ENCODE results near the gene IRX6.

Gene IRX6

GRCh38 chr16:55367866-55368603, 44.0 kb downstream of the IRX6 start:
- no peak for DNase-seq

DNA sequence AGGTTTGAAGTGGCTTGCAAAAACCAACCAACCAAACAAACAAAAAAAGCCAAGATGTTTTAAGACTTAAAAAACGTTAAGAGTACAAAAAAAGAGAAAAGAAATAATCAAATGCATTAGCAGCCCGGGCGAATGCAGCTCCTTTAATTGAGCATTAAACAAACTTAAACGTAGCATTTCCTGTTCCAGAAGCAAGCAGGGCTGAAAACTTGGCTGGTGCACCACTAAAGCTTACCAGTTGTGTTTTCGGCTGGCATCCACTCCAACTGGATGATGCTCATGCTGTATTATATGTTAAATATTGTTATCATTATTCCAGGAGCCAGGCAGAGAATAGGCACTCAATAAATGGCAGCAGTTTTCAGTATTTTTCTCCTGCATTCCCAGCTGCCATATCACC, 45.1 kb downstream of the IRX6 start:
- DNase-seq, result no peak

DNA sequence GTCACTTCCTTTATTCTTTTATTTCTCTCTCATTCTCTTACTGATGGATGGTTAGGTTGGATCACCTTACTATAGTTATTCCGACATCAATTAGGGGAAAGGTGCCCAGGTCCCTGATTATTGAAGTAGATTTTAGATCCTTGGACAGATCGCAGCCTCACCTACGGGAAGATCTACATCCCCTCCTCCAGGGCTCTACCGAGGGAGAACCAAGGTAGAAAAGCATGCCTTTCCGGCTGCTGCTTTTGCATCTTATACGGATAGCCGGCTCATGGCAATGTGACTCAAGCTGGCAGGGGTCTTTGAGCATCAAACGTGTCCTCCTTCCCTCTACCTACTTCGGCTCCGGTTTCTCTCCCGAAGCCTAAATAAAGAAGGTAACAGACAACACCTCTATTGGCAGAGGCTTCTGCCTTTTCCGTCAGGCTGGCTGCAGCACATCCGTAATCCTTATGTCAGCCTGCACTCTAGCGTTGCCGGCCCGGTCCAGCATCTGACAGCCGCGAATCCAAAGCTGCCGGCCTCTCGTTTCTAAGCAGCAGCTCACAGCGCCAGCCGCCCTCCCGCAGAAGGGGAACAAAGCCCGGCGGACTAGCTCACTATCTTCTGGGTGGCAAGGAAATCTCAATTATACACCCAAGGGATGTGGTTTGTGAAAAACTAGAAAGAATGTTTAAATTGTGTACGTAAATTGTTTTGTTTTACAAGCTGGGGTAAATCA, 46.9 kb downstream of the IRX6 start:
- DNase-seq, result no peak

- DNase-seq, result no peak
Observed at GRCh38 chr16:55372792-55373488, 48.9 kb downstream of the IRX6 start.

DNA sequence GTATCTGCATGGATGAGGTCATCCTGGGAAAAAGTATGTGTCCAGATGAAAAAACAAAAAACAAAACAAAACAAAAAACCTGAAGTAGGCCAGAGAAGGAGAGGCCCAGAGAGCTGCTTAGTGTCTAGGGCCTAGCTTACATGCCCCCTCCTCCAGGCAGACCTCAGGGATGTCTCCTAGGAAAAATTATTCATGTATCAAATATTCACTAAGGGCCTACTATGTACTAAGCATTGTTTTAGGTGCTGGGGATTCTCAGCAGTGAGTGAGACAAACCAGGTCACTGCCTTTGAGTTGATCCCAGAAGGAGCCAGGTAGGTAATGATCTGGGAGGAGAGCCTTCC, 49.5 kb downstream of the IRX6 start:
- DNase-seq, result no peak

DNA sequence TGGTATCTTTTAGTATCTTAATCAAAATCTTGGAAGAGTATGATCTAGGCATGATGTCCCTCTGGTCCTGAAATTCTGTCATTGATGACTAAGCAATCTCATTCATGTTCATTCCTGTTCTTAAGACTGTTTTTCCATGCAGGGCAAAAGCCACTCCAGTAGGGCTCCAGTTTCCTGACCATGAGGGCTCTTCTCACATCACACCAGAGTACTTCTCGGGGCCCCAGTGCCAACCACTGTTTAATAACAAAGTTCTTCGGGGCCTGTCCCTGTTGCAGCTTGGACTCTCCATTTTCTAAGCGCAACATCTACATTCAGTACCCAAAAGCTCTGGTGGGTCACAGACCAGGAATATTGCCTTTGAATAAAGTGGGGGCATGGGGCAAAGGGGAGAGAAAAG, 52.0 kb downstream of the IRX6 start:
- DNase-seq, result no peak

- no peak for DNase-seq
Observed at GRCh38 chr16:55376567-55377167, 52.7 kb downstream of the IRX6 start.

- DNase-seq, result no peak
Observed at GRCh38 chr16:55377840-55378239, 53.8 kb downstream of the IRX6 start.

GRCh38 chr16:55378616-55379015, 54.6 kb downstream of the IRX6 start:
- no peak for DNase-seq

DNA sequence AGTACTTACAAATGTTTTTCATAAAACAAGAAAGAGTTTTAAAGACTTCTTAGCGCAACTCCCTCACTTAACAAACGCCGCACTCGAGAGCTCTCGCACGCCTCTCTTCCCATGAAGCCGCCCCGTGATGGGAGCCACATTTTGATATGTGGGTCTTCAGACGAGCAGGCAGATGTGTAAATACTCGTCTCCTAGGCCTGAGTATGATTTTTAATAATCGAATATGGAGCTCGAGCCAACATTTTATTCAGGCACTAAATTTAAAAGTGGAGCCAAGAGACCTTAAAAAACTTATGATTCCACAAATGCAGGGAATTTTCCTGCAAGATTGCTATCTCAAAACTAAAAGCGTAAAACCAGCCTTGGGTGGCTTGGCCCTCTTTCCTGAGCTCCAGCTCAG, 55.4 kb downstream of the IRX6 start:
- DNase-seq, result no peak

DNA sequence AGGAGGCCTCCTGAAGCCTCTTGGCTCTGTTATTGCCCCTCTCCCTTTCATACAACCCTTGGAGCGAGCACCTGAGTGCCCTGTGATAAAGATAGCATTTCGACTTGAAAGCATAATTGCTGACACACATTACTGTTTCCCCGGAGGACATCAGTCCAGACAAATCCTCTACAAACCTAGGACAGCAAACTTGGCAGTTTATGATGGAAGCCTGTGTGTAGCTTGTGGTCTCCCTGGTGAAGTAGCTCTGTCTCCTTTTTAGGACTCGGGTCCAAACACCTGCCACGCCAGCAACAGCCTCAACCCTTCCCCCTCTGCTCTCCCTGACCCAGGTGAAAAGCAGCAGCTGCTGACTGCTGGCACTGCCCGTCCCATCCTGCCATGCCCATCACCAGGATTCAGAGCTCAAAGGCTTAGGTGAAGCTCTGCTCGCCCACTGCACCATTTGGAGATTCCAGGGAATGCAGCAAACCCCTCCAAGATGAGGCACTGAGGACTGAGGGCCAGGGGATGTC, 55.9 kb downstream of the IRX6 start:
- no peak for DNase-seq

Measured in CD4-positive, alpha-beta T cell treated with Interleukin-17A for 1 hour (primary cell).